Measurements from ENCODE around the gene SLC29A1. TPM values are rescaled to one million over a fixed set of nuclear protein-coding genes. Genes with fewer than 3 reads are reported as not detected.

Gene SLC29A1
- total and polyA plus RNA-seq, 4 donors = 15.1 to 67.2 (median 16.7) TPM

DNA sequence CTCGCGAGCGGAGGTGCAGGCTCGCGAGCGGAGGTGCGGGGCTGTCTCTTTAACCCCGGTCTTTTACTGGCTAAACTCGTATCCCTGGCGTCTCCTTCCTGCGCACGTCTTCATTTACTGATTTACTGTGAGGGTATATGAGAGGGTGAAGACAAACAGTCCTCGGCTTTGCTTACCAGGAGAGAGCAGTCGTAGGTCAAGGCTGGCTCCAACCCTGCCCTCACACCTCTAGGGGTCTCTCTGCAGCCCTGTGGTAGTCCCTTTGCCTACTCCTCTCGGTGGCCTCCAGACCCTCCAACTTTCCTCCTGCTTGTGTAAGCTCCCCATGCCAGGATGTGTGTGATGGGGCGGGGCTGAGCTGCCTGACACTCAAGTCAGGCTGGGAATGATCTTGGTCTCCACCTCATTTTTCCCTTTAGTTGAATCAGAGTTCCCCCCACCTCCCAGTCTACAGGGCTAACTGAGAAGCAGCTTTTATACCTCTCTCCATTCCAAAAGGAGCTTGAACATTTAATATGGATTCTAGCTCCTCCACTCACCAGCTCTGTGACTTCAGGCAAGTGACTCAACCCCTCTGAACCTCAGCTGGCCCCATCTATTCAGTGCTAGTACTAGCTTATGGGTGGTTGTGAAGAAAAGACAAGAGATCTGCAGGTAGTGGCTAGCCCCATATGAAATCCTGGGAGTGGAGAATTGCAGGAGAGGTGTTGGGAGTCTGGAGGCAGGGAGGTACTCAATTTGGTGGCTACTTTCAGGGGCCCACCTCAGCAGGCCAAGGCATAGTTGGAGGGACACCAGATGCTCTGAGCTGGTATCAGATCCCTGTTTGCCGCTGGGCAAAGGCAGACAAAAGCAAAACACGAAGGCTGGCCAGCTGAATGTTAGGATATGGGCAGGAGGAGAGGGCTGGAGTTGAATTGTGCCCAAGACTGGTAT is 902 bp downstream of the SLC29A1 start:
- whole genome bisulfite sequencing = 5% methylated on average over 18 of the region's 18 CpGs

DNA sequence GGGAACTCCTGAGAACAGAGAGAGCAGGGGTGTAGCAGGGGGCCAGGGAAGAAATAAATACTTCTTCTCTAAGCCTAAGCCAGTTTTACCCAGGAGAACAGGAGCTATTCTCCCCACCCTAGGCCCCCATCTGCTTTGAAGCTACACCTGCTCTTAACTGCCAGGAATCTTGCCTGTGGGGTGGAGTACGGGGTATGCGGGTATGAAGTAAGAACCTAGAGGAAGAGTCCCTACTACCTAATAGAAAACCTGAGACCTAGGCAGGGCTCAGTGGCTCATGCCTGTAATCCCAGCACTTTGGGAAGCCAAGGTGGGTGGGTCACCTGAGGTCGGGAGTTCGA is 1.5 kb downstream of the SLC29A1 start:
- Histone ChIP-seq H3K9ac (ENCODE audit: low read depth in 1 of 2, low read length in 2 of 2) (no peak overlapping the region), H3K27me3 (ENCODE audit: control insufficient read depth in 4 of 4, insufficient read depth in 4 of 4, low read length in 3 of 4) (no peaks in the 10 kb centered on the region), H3K27ac (ENCODE audit: low read depth in 1 of 2, low read length in 2 of 2) (peak overlapping the region; percentile 80 to 89), H3K9me3 (ENCODE audit: control insufficient read depth in 4 of 4, low read length in 3 of 4) (no peaks in the 10 kb centered on the region), H3K36me3 (ENCODE audit: control insufficient read depth in 4 of 4, insufficient read depth in 3 of 4, low read depth in 1 of 4, low read length in 3 of 4) (no peaks in the 10 kb centered on the region), H3K4me1 (ENCODE audit: control insufficient read depth in 4 of 4, insufficient read depth in 4 of 4, low read length in 3 of 4) (peaks cover 51 to 89% (median 79%) of the 10 kb centered on the region in 4 donors), H3K4me3 (ENCODE audit: low read depth in 1 of 3, low read length in 3 of 3) (no peak overlapping the region)
- 69% methylated on average over 4 of the region's 4 CpGs for WGBS
- DNase-seq (ENCODE audit: low spot score) = no peak
- TF ChIP-seq FOXA2 (IDR thresholded peaks at IDR 0.05) = no peak
- no peak for TF ChIP-seq TAF1 (conservative IDR thresholded peaks at IDR 0.05)
- TF ChIP-seq FOXA1 (IDR thresholded peaks at IDR 0.05) = no peak
- TF ChIP-seq, protein P1, sequence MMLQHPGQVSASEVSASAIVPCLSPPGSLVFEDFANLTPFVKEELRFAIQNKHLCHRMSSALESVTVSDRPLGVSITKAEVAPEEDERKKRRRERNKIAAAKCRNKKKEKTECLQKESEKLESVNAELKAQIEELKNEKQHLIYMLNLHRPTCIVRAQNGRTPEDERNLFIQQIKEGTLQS (IDR thresholded peaks at IDR 0.05) = no peak
- TF ChIP-seq CTCF (IDR thresholded peaks at IDR 0.05; ENCODE audit: low read depth, low read length, missing input control) = no peak
- TF ChIP-seq, protein P2, sequence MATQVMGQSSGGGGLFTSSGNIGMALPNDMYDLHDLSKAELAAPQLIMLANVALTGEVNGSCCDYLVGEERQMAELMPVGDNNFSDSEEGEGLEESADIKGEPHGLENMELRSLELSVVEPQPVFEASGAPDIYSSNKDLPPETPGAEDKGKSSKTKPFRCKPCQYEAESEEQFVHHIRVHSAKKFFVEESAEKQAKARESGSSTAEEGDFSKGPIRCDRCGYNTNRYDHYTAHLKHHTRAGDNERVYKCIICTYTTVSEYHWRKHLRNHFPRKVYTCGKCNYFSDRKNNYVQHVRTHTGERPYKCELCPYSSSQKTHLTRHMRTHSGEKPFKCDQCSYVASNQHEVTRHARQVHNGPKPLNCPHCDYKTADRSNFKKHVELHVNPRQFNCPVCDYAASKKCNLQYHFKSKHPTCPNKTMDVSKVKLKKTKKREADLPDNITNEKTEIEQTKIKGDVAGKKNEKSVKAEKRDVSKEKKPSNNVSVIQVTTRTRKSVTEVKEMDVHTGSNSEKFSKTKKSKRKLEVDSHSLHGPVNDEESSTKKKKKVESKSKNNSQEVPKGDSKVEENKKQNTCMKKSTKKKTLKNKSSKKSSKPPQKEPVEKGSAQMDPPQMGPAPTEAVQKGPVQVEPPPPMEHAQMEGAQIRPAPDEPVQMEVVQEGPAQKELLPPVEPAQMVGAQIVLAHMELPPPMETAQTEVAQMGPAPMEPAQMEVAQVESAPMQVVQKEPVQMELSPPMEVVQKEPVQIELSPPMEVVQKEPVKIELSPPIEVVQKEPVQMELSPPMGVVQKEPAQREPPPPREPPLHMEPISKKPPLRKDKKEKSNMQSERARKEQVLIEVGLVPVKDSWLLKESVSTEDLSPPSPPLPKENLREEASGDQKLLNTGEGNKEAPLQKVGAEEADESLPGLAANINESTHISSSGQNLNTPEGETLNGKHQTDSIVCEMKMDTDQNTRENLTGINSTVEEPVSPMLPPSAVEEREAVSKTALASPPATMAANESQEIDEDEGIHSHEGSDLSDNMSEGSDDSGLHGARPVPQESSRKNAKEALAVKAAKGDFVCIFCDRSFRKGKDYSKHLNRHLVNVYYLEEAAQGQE (IDR thresholded peaks at IDR 0.05) = no peak

More for the DNA sequence above, 902 bp downstream of the SLC29A1 start:
- peak; percentile 56 for DNase-seq (ENCODE audit: low spot score)
- H3K27ac ChIP-seq (ENCODE audit: low read depth in 1 of 2, low read length in 2 of 2) = peak overlapping the region; percentile 80 to 89
- H3K27me3 ChIP-seq (ENCODE audit: control insufficient read depth in 4 of 4, insufficient read depth in 4 of 4, low read length in 3 of 4) = no peaks in the 10 kb centered on the region
- no peak overlapping the region for H3K9ac ChIP-seq (ENCODE audit: low read depth in 1 of 2, low read length in 2 of 2)
- no peaks in the 10 kb centered on the region for H3K9me3 ChIP-seq (ENCODE audit: control insufficient read depth in 4 of 4, low read length in 3 of 4)
- TF ChIP-seq, protein P2 (IDR thresholded peaks at IDR 0.05) = no peak
- TF ChIP-seq, protein P1 (IDR thresholded peaks at IDR 0.05) = no peak
- TF ChIP-seq NR2F2 (IDR thresholded peaks at IDR 0.05) (no peak), EGR1 (IDR thresholded peaks at IDR 0.05; ENCODE audit: low read depth in 2 of 2) (no peak), HNF4A (conservative IDR thresholded peaks at IDR 0.05) (no peak), FOXA1 (IDR thresholded peaks at IDR 0.05) (no peak), FOXA2 (IDR thresholded peaks at IDR 0.05) (no peak), HNF4G (IDR thresholded peaks at IDR 0.05) (no peak), JUND (IDR thresholded peaks at IDR 0.05) (no peak), GABPA (IDR thresholded peaks at IDR 0.05 in 1 of 2, conservative IDR thresholded peaks at IDR 0.05 in 1 of 2) (no peak), CTCF (IDR thresholded peaks at IDR 0.05; ENCODE audit: low read depth, low read length, missing input control) (no peak), SP1 (IDR thresholded peaks at IDR 0.05) (no peak)
- TF ChIP-seq, protein P3, sequence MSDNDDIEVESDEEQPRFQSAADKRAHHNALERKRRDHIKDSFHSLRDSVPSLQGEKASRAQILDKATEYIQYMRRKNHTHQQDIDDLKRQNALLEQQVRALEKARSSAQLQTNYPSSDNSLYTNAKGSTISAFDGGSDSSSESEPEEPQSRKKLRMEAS (IDR thresholded peaks at IDR 0.05) = no peak
- peak overlapping the region; percentile 50 to 71 (median 50) for H3K4me3 ChIP-seq (ENCODE audit: low read depth in 1 of 3, low read length in 3 of 3)
- H3K4me1 ChIP-seq (ENCODE audit: control insufficient read depth in 4 of 4, insufficient read depth in 4 of 4, low read length in 3 of 4) = peaks cover 48 to 90% (median 76%) of the 10 kb centered on the region in 4 donors
- H3K36me3 ChIP-seq (ENCODE audit: control insufficient read depth in 4 of 4, insufficient read depth in 3 of 4, low read depth in 1 of 4, low read length in 3 of 4) = no peaks in the 10 kb centered on the region
